HCT116 (cell line): Measurements from ENCODE around the gene TMCC1.

Source experiments
- CEBPB ChIP-seq: IDR thresholded peaks from 2 replicates; pipeline ENCODE4 v1.6.1; 2012; ENCODE audit warnings: low read depth
- EZH2 ChIP-seq: fragments of 200-600 bp; sonication (generic); IDR thresholded peaks from 2 replicates; pipeline ENCODE4 v1.6.1; 2017; ENCODE audit warnings: antibody characterized with exemption, mixed run types
- POLR2A ChIP-seq: IDR thresholded peaks from 2 replicates; pipeline ENCODE4 v1.7.0; 2011; ENCODE audit warnings: borderline replicate concordance; ENCODE audit not compliant: insufficient read depth, insufficient read length; ENCODE audit errors: extremely low read depth
- POLR2AphosphoS5 ChIP-seq: IDR thresholded peaks from 2 replicates; pipeline ENCODE4 v1.6.1; 2011; ENCODE audit warnings: mild to moderate bottlenecking, low read depth, low read length, moderate library complexity
- SIN3A ChIP-seq: IDR thresholded peaks from 2 replicates; pipeline ENCODE4 v1.6.1; 2012; ENCODE audit warnings: low read depth
- SP1 ChIP-seq: IDR thresholded peaks from 2 replicates; pipeline ENCODE4 v1.6.1; 2012; ENCODE audit warnings: low read depth
- SRF ChIP-seq: IDR thresholded peaks from 2 replicates; pipeline ENCODE4 v1.6.1; 2012; ENCODE audit warnings: low read depth
- TCF7L2 ChIP-seq: IDR thresholded peaks from 2 replicates; pipeline ENCODE4 v1.7.0; 2011; ENCODE audit warnings: borderline replicate concordance, inconsistent platforms; ENCODE audit not compliant: insufficient read depth, insufficient read length; ENCODE audit errors: extremely low read depth
- YY1 ChIP-seq: IDR thresholded peaks from 2 replicates; pipeline ENCODE4 v1.6.1; 2011; ENCODE audit warnings: low read length, low read depth, moderate library complexity, mild to moderate bottlenecking; ENCODE audit not compliant: insufficient replicate concordance; ENCODE audit errors: extremely low read depth
- ZFX ChIP-seq: fragments of 450-650 bp; IDR thresholded peaks from 2 replicates; pipeline ENCODE4 v1.6.1; 2017
- ZNF274 ChIP-seq: fragments of 200-500 bp; sonication (Bioruptor generic); IDR thresholded peaks from 2 replicates; pipeline ENCODE4 v1.6.1; 2014; ENCODE audit warnings: mild to moderate bottlenecking, low read depth, low read length, inconsistent platforms
- TF ChIP-seq, protein P1 (sequence below), 3 experiments: fragments of 200-600 bp in 1 of 3; sonication (generic) in 1 of 3; IDR thresholded peaks in 2 of 3; conservative IDR thresholded peaks in 1 of 3; 2 replicates each; pipeline ENCODE4 v1.5.1; 2012 to 2017; ENCODE audit warnings: low read depth in 2 of 3, low read length in 2 of 3, antibody characterized with exemption in 1 of 3, borderline replicate concordance in 1 of 3, control low read depth in 1 of 3, mild to moderate bottlenecking in 1 of 3, mixed read lengths in 1 of 3, mixed run types in 1 of 3, moderate library complexity in 1 of 3; ENCODE audit not compliant: insufficient read depth in 1 of 3
- TF ChIP-seq, protein P2 (sequence below): IDR thresholded peaks from 2 replicates; pipeline ENCODE4 v1.6.1; 2012
- TF ChIP-seq, protein P3 (sequence below): IDR thresholded peaks from 2 replicates; pipeline ENCODE4 v1.6.1; 2012; ENCODE audit warnings: low read depth

DNA sequence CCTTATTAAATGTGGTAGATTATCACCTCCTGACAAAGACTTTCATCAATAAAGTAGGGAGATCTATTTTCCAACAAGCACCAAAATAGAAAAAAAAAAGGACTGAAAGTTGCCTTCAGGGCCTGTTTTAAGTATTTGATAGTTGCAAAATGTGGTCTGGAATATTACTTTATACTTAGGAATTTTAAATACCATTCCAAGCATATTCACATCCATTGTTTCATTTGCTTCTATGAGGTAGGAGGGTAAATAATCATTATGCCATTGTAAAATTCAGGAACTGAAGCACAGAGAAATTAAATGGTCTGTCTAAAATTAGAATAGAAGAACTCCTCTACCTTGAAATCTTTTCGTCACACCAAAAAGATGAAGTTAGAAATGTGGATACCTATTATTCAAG is 110.0 kb downstream of the TMCC1 start:
- TF ChIP-seq EZH2 (no peak), ZFX (no peak), YY1 (no peak), ZNF274 (no peak), TCF7L2 (no peak), POLR2A (no peak), CEBPB (no peak), SRF (no peak), POLR2AphosphoS5 (no peak), SIN3A (no peak), SP1 (no peak)
- TF ChIP-seq, protein P1, sequence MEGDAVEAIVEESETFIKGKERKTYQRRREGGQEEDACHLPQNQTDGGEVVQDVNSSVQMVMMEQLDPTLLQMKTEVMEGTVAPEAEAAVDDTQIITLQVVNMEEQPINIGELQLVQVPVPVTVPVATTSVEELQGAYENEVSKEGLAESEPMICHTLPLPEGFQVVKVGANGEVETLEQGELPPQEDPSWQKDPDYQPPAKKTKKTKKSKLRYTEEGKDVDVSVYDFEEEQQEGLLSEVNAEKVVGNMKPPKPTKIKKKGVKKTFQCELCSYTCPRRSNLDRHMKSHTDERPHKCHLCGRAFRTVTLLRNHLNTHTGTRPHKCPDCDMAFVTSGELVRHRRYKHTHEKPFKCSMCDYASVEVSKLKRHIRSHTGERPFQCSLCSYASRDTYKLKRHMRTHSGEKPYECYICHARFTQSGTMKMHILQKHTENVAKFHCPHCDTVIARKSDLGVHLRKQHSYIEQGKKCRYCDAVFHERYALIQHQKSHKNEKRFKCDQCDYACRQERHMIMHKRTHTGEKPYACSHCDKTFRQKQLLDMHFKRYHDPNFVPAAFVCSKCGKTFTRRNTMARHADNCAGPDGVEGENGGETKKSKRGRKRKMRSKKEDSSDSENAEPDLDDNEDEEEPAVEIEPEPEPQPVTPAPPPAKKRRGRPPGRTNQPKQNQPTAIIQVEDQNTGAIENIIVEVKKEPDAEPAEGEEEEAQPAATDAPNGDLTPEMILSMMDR (IDR thresholded peaks at IDR 0.05 in 2 of 3, conservative IDR thresholded peaks at IDR 0.05 in 1 of 3; ENCODE audit: borderline replicate concordance in 1 of 3, insufficient read depth in 1 of 3, low read depth in 2 of 3, low read length in 2 of 3): no peak
- TF ChIP-seq, protein P2, sequence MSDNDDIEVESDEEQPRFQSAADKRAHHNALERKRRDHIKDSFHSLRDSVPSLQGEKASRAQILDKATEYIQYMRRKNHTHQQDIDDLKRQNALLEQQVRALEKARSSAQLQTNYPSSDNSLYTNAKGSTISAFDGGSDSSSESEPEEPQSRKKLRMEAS: no peak
- TF ChIP-seq, protein P3, sequence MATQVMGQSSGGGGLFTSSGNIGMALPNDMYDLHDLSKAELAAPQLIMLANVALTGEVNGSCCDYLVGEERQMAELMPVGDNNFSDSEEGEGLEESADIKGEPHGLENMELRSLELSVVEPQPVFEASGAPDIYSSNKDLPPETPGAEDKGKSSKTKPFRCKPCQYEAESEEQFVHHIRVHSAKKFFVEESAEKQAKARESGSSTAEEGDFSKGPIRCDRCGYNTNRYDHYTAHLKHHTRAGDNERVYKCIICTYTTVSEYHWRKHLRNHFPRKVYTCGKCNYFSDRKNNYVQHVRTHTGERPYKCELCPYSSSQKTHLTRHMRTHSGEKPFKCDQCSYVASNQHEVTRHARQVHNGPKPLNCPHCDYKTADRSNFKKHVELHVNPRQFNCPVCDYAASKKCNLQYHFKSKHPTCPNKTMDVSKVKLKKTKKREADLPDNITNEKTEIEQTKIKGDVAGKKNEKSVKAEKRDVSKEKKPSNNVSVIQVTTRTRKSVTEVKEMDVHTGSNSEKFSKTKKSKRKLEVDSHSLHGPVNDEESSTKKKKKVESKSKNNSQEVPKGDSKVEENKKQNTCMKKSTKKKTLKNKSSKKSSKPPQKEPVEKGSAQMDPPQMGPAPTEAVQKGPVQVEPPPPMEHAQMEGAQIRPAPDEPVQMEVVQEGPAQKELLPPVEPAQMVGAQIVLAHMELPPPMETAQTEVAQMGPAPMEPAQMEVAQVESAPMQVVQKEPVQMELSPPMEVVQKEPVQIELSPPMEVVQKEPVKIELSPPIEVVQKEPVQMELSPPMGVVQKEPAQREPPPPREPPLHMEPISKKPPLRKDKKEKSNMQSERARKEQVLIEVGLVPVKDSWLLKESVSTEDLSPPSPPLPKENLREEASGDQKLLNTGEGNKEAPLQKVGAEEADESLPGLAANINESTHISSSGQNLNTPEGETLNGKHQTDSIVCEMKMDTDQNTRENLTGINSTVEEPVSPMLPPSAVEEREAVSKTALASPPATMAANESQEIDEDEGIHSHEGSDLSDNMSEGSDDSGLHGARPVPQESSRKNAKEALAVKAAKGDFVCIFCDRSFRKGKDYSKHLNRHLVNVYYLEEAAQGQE: no peak
